Heart right ventricle (tissue), 16 donors: ENCODE measurements around the gene PBXIP1. TPM values are rescaled to one million over a fixed set of nuclear protein-coding genes. Genes with fewer than 3 reads are reported as not detected.
A peak's percentile ranks its signal among the peaks of the same experiment; 100 is the strongest.

Experiments
- ATAC-seq, 8 donors: fragments of 200-7000 bp; cut with Tn5 transposase; one replicate each; pipeline ENCODE4 v1.9.1; 2020; ENCODE audit warnings: mild to moderate bottlenecking in 8 of 8, moderate library complexity in 8 of 8, moderate number of reproducible peaks in 1 of 8
- DNase-seq, 2 donors: peaks; one replicate each; pipeline ENCODE4 v3.0.0-alpha.2; 2020
- H3K27ac ChIP-seq, 10 donors: fragments of 200-600 bp; sonication (generic) in 2 of 10; one replicate each; pipeline versions ENCODE4 v1.5.0 to v1.8.0; 2020 to 2022; ENCODE audit warnings: mild to moderate bottlenecking in 3 of 10
- H3K27me3 ChIP-seq, 7 donors: fragments of 200-600 bp; one replicate each; pipeline ENCODE4 v1.8.0; 2021 to 2022; ENCODE audit warnings: mild to moderate bottlenecking in 2 of 7
- H3K36me3 ChIP-seq, 9 donors: fragments of 200-600 bp; sonication (generic) in 1 of 9; one replicate each; pipeline versions ENCODE4 v1.5.0 to v1.8.0; 2020 to 2022; ENCODE audit warnings: mild to moderate bottlenecking in 2 of 9
- H3K4me1 ChIP-seq, 9 donors: fragments of 200-600 bp; sonication (generic) in 1 of 9; one replicate each; pipeline versions ENCODE4 v1.5.0 to v1.8.0; 2020 to 2022; ENCODE audit warnings: mild to moderate bottlenecking in 4 of 9
- H3K4me3 ChIP-seq, 10 donors: fragments of 200-600 bp; sonication (generic) in 2 of 10; one replicate each; pipeline versions ENCODE4 v1.5.0 to v1.8.0; 2020 to 2022; ENCODE audit warnings: mild to moderate bottlenecking in 7 of 10, moderate library complexity in 2 of 10
- H3K9me3 ChIP-seq, 11 donors: fragments of 200-600 bp in 10 of 11; sonication (generic) in 2 of 11; one replicate each; pipeline versions ENCODE4 v1.5.0 to v1.8.0; 2013 to 2022; ENCODE audit warnings: mild to moderate bottlenecking in 2 of 11, control low read depth in 1 of 11, moderate library complexity in 1 of 11
- WGBS, 2 donors: extraction: QIAGEN DNeasy Blood & Tissue Kit; methylation state at CpG; one replicate each; pipeline ENCODE4 v1.1.7; 2013; ENCODE audit warnings: inconsistent platforms in 1 of 2; 5-methylcytosine and 5-hydroxymethylcytosine counted together
- intact Hi-C, 10 donors: fragments of 100-400 bp; cut with DNase I; formaldehyde crosslinking; loops; one replicate each; pipeline versions ENCODE4 v1.11.1 to v1.14.2; 2022
- polyA plus RNA-seq, 2 donors: library from polyadenylated mRNA; stranded (reverse); fragments of 200-250 nt; gene quantifications; one replicate each; pipeline ENCODE4 v1.2.3, GENCODE V29; 2013
- total RNA-seq, 10 donors: library from RNA; stranded (reverse); fragmentation: NEBNext Ultra II Directional in 3 of 10; extraction: Animal tissue kit (Norgen Biotek cat#: 25700) in 3 of 10; gene quantifications; one replicate each; pipeline versions ENCODE4 v1.2.1 to v1.2.4, GENCODE V29; 2021 to 2023
- TF ChIP-seq, protein P1 (sequence below), 9 donors: fragments of 200-600 bp; sonication (generic) in 2 of 9; IDR thresholded peaks; one replicate each; pipeline versions ENCODE4 v1.5.0 to v1.8.0; 2021 to 2022; ENCODE audit warnings: antibody characterized with exemption in 9 of 9, mild to moderate bottlenecking in 5 of 9, moderate library complexity in 1 of 9
- donor health status: Arrhythmogenic right ventricular cardiomyopathy.
- donor health status: ischemic (EF 13 %, LVEDD 7.1; RV severe dilation, severe dysfunction).
- donor health status: healthy with polysubstance abuse.
- donor health status: DM: no; HTN: yes; CAD: no.
- donor health status: DM: no; HTN: no; CAD: no.
- donor health status: ischemic (EF 25% LVEDD 6.9; RV normal size, moderate dysfunction).
- donor health status: ischemic (EF 25% LVEDD 5.7; RV mildly dilated, moderate dysfunction).
- donor health status: healthy.
- donor health status: DM: yes; HTN: yes; CAD: no.
- donor health status: Ischemic cardiomyopathy.
- donor health status: ischemic (EF 35%, LVEDD 5.7; RV mildly dilated, moderate dysfunction).
- donor health status: nonischemic (EF 11% LVEDD 7.7; RV severe dilation, severe dysfunction).
- donor health status: DM: yes; HTN: yes; CAD: no.
- donor health status: PGD.
- donor health status: ischemic (EF 29% LVEDD 5.4; RV normal size, mild dysfunction).
- donor health status: nonischemic (EF 23%, LVEDD 6.1; RV moderate dilation, normal function).

Gene PBXIP1
- total and polyA plus RNA-seq, 12 donors, result 25.4 to 75.0 (median 46.0) TPM

DNA sequence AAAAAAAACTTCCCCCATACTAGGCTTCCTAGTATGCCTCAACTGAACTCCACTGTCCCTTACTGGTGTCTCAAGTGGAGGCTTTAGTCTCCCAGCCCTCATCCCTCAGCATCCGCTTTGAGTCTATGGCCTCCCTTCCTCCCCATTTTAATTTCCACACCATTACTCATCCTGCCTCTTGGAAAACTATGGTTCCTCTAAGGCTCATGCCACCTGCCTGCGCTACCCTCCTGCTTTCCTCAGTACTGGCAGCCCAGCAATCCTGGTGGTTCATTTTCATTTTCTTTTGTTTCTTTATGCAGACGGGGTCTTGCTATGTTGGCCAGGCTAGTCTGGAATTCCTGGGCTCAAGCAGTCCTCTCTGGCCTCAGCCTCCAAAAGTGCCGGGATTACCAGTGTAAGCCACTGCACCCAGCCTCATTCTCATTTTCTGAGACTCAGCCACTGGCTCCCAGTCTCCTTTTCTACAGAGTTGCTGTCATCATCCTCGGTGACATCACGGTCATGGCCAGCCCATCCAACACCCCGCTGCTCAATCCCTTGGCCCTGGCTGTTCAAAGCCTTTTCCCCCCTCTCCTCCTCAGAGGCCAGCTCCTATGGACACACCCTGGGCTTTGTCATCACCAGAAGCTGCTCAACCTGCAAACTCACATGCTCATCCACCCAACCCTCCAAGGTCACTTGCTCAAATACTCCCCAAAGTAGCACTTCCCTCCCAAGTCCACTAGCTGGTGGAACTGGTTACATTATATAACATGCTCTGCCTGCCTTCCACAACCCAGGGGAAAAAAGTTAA lies 17.1 kb downstream of the PBXIP1 start:
- no peaks in the 10 kb centered on the region for H3K27me3 ChIP-seq
- H3K4me1 ChIP-seq, result peaks cover 7 to 65% (median 39%) of the 10 kb centered on the region in 9 donors
- DNase-seq, result no peak
- 93 to 95% methylated on average over 7 of the region's 7 CpGs for WGBS, 2 donors
- intact Hi-C loops, result loop anchor here in 4 of 10 donors (5.0 to 10.0 kb wide), 3 partner anchors 272 to 382 kb away; partner anchors contain the start of genes UBE2Q1 (in 2 of the 4) and CHRNB2 (in 1 of the 4)
- H3K9me3 ChIP-seq, result no peaks in the 10 kb centered on the region
- H3K36me3 ChIP-seq, result no peaks in the 10 kb centered on the region
- peak overlapping the region in 8 of 10 donors; percentile 95 to 99 (median 96) for H3K27ac ChIP-seq
- no peak for ATAC-seq
- TF ChIP-seq, protein P1, sequence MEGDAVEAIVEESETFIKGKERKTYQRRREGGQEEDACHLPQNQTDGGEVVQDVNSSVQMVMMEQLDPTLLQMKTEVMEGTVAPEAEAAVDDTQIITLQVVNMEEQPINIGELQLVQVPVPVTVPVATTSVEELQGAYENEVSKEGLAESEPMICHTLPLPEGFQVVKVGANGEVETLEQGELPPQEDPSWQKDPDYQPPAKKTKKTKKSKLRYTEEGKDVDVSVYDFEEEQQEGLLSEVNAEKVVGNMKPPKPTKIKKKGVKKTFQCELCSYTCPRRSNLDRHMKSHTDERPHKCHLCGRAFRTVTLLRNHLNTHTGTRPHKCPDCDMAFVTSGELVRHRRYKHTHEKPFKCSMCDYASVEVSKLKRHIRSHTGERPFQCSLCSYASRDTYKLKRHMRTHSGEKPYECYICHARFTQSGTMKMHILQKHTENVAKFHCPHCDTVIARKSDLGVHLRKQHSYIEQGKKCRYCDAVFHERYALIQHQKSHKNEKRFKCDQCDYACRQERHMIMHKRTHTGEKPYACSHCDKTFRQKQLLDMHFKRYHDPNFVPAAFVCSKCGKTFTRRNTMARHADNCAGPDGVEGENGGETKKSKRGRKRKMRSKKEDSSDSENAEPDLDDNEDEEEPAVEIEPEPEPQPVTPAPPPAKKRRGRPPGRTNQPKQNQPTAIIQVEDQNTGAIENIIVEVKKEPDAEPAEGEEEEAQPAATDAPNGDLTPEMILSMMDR (IDR thresholded peaks at IDR 0.05), result no peak
- no peak overlapping the region for H3K4me3 ChIP-seq

DNA sequence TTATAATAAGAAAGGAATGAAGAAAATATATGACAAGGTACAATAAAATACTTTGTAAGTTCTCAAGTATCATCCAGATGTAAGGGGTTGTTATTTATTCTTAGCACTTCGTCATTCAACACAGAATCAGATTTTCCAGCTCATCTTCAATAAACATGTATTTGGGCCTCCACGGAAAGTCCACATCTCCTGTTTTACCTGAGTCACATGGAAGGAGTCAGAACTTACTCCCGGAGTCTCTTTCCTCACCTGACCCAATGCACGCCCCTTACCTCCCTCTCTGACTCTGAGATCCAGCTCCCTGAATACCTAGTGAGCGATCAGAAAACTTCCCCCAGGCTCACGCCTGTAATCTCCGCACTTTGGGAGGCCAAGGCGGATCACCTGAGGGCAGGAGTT lies 17.9 kb downstream of the PBXIP1 start:
- H3K4me1 ChIP-seq, result peaks cover 7 to 57% (median 34%) of the 10 kb centered on the region in 9 donors
- peak overlapping the region; percentile 87 to 99 (median 96) for H3K27ac ChIP-seq
- TF ChIP-seq, protein P1 (IDR thresholded peaks at IDR 0.05), result no peak
- ATAC-seq, result no peak
- peak overlapping the region in 9 of 10 donors; percentile 58 to 70 (median 65) for H3K4me3 ChIP-seq
- H3K27me3 ChIP-seq, result no peaks in the 10 kb centered on the region
- WGBS, 2 donors, result 75% methylated on average over 8 of the region's 8 CpGs
- no peaks in the 10 kb centered on the region for H3K36me3 ChIP-seq
- no peaks in the 10 kb centered on the region for H3K9me3 ChIP-seq
- no peak for DNase-seq
- intact Hi-C loops, result loop anchor here in 4 of 10 donors (2.0 to 10.0 kb wide), 4 partner anchors 271 to 381 kb away; partner anchors contain the start of genes UBE2Q1 (in 3 of the 4) and CHRNB2 (in 1 of the 4)

DNA sequence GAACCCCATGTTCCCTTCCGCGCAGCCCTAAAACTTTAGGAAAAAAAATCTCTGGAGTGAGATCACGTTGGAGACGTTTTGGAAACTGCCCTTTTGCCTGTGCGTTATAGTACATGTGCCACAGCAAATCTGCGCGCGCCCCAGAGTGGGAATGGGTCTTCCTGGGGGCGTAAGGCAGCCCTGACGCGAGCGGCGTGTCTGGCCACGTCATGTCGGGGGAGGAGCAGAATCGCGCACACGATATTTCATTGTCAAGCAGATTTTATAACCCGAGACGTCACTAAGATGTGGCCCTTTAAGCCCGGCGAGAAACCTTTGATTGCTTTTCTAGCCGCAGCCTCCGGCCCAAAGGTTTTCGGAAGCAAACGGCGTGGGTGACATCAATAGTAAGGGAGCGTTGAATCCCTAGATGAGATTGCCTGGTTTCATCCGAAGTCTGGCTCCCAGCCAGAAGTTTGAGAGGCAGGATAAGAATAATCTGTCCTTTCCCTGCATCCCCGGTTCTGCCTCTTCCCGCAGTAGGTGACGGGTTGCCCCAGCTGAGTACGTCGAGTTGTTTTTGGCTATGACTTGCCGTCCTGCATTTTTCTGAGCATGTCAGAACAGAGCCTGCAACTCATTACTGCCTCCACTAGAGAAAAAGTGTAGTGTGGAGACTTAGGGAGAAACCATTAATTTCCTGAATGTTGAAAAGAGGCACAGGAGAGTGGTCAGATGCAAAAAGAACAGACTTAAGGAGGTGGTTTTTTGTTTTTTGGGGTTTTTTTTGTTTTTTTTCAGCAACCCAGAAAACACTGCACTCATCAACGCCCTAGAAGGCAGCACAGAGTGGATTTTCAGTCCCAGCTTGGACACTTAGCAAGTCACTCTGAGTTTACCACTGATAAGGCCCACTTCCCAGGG lies 18.6 kb downstream of the PBXIP1 start:
- Histone ChIP-seq H3K27me3 (no peaks in the 10 kb centered on the region), H3K4me3 (peak overlapping the region in 9 of 10 donors; percentile 58 to 70 (median 65)), H3K36me3 (peaks cover 0 to 2% (median 0%) of the 10 kb centered on the region in 9 donors), H3K4me1 (peaks cover 7 to 50% (median 32%) of the 10 kb centered on the region in 9 donors), H3K9me3 (no peaks in the 10 kb centered on the region), H3K27ac (peak overlapping the region; percentile 87 to 99 (median 96))
- peak; percentile 86 to 94 (median 91) for ATAC-seq
- peak; percentile 89 to 92 for DNase-seq
- TF ChIP-seq, protein P1 (IDR thresholded peaks at IDR 0.05), result peak in 6 of 9 donors; percentile 13 to 36 (median 31)
- 0 to 1% methylated on average over 36 of the region's 36 CpGs for WGBS, 2 donors
- intact Hi-C loops, result loop anchor here in 4 of 10 donors (2.0 to 10.0 kb wide), 4 partner anchors 270 to 380 kb away; partner anchors contain the start of genes UBE2Q1 (in 3 of the 4) and CHRNB2 (in 1 of the 4)
